Measurements from ENCODE around the gene BAAT.

BAAT gene

DNA sequence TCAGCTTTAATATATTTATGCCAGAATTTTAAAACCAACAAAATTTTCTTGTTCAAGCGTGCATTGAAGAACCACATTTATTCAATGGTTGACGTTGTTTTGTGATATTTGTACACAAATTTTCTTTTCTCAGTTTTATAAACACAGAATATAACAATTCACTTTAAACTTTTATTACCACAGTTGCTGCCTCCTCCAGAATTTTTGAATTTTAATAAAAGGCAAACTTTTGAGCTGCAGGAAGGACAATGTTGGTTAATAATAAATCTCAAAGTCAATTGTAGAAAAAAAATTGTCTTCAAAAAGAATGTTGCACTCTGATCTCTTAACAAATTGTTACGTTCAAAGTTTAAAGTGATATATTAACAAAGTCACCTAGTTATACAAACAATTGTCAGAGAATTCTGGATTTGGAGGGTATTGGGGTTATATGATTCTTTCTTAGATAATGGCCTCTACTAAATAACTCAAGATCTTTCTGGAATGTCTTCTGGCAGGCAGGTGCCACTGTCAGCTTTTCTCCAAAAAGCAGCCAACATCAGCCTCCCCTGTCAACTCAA lies 60.5 kb downstream of the BAAT start:
- DNase-seq (ENCODE audit: extremely low read depth in 1 of 2, low read depth in 1 of 2): no peak

GRCh38 chr9:101323129-101323528 lies 61.7 kb downstream of the BAAT start:
- DNase-seq (ENCODE audit: extremely low read depth in 1 of 2, low read depth in 1 of 2): no peak

DNA sequence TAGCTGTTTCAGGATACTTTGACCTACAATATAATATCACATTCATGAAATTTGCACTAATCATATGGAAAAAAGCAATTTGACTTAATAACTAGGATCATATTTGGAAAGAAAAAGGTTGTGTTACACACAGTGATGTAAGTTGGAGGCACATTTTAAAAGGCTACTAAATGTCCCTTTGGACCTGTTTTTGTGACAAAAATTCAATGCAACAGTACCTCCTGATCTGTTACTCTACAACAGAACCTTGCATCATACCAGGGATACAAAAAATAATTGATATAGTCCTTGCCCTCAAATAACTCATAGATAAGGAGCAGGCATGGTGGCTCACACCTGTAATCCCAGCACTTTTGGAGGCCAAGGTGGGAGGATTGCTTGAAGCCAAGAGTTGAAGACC lies 67.1 kb downstream of the BAAT start:
- DNase-seq (ENCODE audit: extremely low read depth in 1 of 2, low read depth in 1 of 2): no peak

- no peak for DNase-seq (ENCODE audit: extremely low read depth in 1 of 2, low read depth in 1 of 2)
These were observed 69.7 kb downstream of the BAAT start for GRCh38 chr9:101315112-101315450.

- no peak for DNase-seq (ENCODE audit: extremely low read depth in 1 of 2, low read depth in 1 of 2)
These were observed 72.1 kb downstream of the BAAT start for GRCh38 chr9:101312661-101313060.

DNA sequence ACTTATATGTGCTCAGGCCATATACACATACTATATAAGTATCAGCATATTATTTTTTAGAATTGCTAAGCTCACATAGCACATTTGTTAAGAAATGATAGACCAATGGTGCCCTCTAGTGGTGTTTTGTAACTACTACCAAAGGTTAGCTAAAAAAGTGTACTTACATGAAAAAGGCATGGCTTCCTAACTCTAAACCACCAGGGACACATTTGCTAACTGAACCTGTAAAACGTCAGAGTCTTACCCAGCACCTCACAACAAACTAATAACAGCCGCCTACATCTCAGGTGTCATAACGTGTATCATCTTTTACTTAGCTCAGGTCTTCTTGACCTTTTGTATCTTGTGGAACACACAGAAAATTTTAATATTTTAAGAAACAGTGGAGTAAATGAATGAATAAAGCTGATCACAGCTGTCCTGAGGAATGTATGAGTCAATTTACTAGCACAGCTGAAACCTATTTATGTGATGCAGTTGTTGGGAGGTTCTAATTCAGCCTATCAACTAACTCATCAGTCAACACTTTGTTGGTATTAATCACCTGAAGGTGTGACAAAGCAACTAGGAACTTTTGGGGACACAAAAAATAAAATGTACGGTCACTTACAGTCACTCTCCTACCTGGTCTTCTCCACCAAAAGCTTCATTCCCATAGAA lies 72.9 kb downstream of the BAAT start:
- no peak for DNase-seq (ENCODE audit: extremely low read depth in 1 of 2, low read depth in 1 of 2)

GRCh38 chr9:101311191-101311590 lies 73.6 kb downstream of the BAAT start:
- DNase-seq (ENCODE audit: extremely low read depth in 1 of 2, low read depth in 1 of 2): no peak
